Smooth muscle cell (in vitro differentiated cells): Measurements from ENCODE around the gene WDR77. TPM values are rescaled to one million over a fixed set of nuclear protein-coding genes. Genes with fewer than 3 reads are reported as not detected.

Source experiments
- DNase-seq: peaks from one replicate; lab custom pipeline; 2025; ENCODE audit not compliant: unreplicated experiment; lab: John Stamatoyannopoulos, UW
- H2AFZ ChIP-seq: fragments of 200-600 bp; sonication (generic); 2 replicates; pipeline ENCODE4 v1.6.0; 2016; ENCODE audit warnings: antibody characterized with exemption, low read depth, mild to moderate bottlenecking
- H3F3A ChIP-seq: fragments of 200-600 bp; sonication (generic); 2 replicates; pipeline ENCODE4 v1.6.0; 2017; ENCODE audit warnings: antibody characterized with exemption, low read depth
- H3K27ac ChIP-seq: fragments of 200-600 bp; sonication (generic); 2 replicates; pipeline ENCODE4 v1.5.1; 2016; ENCODE audit warnings: low read depth, mild to moderate bottlenecking
- H3K27me3 ChIP-seq: fragments of 200-600 bp; sonication (generic); 2 replicates; pipeline ENCODE4 v1.6.1; 2016; ENCODE audit warnings: low read depth, mild to moderate bottlenecking
- H3K36me3 ChIP-seq: fragments of 200-600 bp; sonication (generic); 2 replicates; pipeline ENCODE4 v1.5.1; 2016; ENCODE audit warnings: low read depth
- H3K4me1 ChIP-seq: fragments of 200-600 bp; sonication (generic); 2 replicates; pipeline ENCODE4 v1.5.1; 2016; ENCODE audit warnings: low read depth
- H3K4me2 ChIP-seq: fragments of 200-600 bp; sonication (generic); 2 replicates; pipeline ENCODE4 v1.6.0; 2016; ENCODE audit warnings: mild to moderate bottlenecking
- H3K4me3 ChIP-seq: fragments of 200-600 bp; sonication (generic); 2 replicates; pipeline ENCODE4 v1.5.1; 2016; ENCODE audit warnings: mild to moderate bottlenecking
- H3K79me2 ChIP-seq: fragments of 200-600 bp; sonication (generic); 2 replicates; pipeline ENCODE4 v1.6.0; 2016; ENCODE audit warnings: low read depth, mild to moderate bottlenecking
- H3K9ac ChIP-seq: fragments of 200-600 bp; sonication (generic); 2 replicates; pipeline ENCODE4 v1.6.0; 2016; ENCODE audit warnings: low read depth
- H3K9me3 ChIP-seq: fragments of 200-600 bp; sonication (generic); replicated peaks from 2 replicates; pipeline ENCODE4 v1.5.1; 2016; ENCODE audit warnings: low read depth
- H4K20me1 ChIP-seq: fragments of 200-600 bp; sonication (generic); 2 replicates; pipeline ENCODE4 v1.6.0; 2016; ENCODE audit warnings: low read depth
- CTCF ChIP-seq: fragments of 200-600 bp; sonication (generic); IDR thresholded peaks from 2 replicates; pipeline ENCODE4 v1.5.1; 2017; ENCODE audit warnings: borderline replicate concordance, mild to moderate bottlenecking, antibody characterized with exemption; ENCODE audit not compliant: insufficient read depth, poor library complexity, severe bottlenecking
- WGBS: methylation state at CpG from one replicate; pipeline ENCODE4 v1.1.7; 2016; ENCODE audit warnings: low lambda C conversion rate; 5-methylcytosine and 5-hydroxymethylcytosine counted together
- polyA plus RNA-seq: library from polyadenylated mRNA; unstranded; fragments of >200 nt; fragmentation: Nextera tagmentation; extraction: Ambion mirVana; gene quantifications from 2 replicates; pipeline ENCODE4 v1.2.1, GENCODE V29; 2016
- total RNA-seq: library from RNA; depleted of rRNA; stranded (reverse); fragments of >200 nt; gene quantifications from 2 replicates; pipeline ENCODE4 v1.2.3, GENCODE V29; 2014

WDR77 gene
- total and polyA plus RNA-seq, 2 experiments from 2014 or later, result 22.5 to 35.0 TPM

GRCh38 chr1:111486431-111486830 is 37.4 kb upstream of the WDR77 start:
- no peak overlapping the region for H2AFZ ChIP-seq
- no peaks in the 10 kb centered on the region for H3K27me3 ChIP-seq
- no peak for TF ChIP-seq CTCF
- H3K9ac ChIP-seq, result no peak overlapping the region
- no peak overlapping the region for H3K4me3 ChIP-seq
- H3K4me1 ChIP-seq, result no peaks in the 10 kb centered on the region
- no peaks in the 10 kb centered on the region for H3K9me3 ChIP-seq
- H3F3A ChIP-seq, result no peaks in the 10 kb centered on the region
- H3K79me2 ChIP-seq, result no peaks in the 10 kb centered on the region
- H3K4me2 ChIP-seq, result no peak overlapping the region
- H3K36me3 ChIP-seq, result no peaks in the 10 kb centered on the region
- H3K27ac ChIP-seq, result no peak overlapping the region
- 84% methylated on average over 7 of the region's 7 CpGs for WGBS
- H4K20me1 ChIP-seq, result no peaks in the 10 kb centered on the region
- no peak for DNase-seq

GRCh38 chr1:111484391-111485026 is 35.5 kb upstream of the WDR77 start:
- no peak for DNase-seq
- TF ChIP-seq CTCF, result no peak
- no peaks in the 10 kb centered on the region for H4K20me1 ChIP-seq
- H2AFZ ChIP-seq, result no peak overlapping the region
- H3K9ac ChIP-seq, result no peak overlapping the region
- H3K4me2 ChIP-seq, result no peak overlapping the region
- H3K36me3 ChIP-seq, result no peaks in the 10 kb centered on the region
- no peaks in the 10 kb centered on the region for H3K79me2 ChIP-seq
- H3K4me3 ChIP-seq, result no peak overlapping the region
- no peaks in the 10 kb centered on the region for H3K4me1 ChIP-seq
- no peak overlapping the region for H3K27ac ChIP-seq
- no peaks in the 10 kb centered on the region for H3K27me3 ChIP-seq
- H3F3A ChIP-seq, result no peaks in the 10 kb centered on the region
- no peaks in the 10 kb centered on the region for H3K9me3 ChIP-seq

- no peaks in the 10 kb centered on the region for H4K20me1 ChIP-seq
- no peak overlapping the region for H2AFZ ChIP-seq
- WGBS, result 95% methylated on average over 2 of the region's 2 CpGs
- no peak for TF ChIP-seq CTCF
- no peaks in the 10 kb centered on the region for H3F3A ChIP-seq
- no peak overlapping the region for H3K4me3 ChIP-seq
- H3K4me1 ChIP-seq, result no peaks in the 10 kb centered on the region
- H3K4me2 ChIP-seq, result no peak overlapping the region
- no peak overlapping the region for H3K27ac ChIP-seq
- H3K9me3 ChIP-seq, result no peaks in the 10 kb centered on the region
- H3K27me3 ChIP-seq, result no peaks in the 10 kb centered on the region
- no peaks in the 10 kb centered on the region for H3K36me3 ChIP-seq
- no peak for DNase-seq
- no peak overlapping the region for H3K9ac ChIP-seq
- no peaks in the 10 kb centered on the region for H3K79me2 ChIP-seq
Observed at GRCh38 chr1:111483876-111484275, 34.8 kb upstream of the WDR77 start.

GRCh38 chr1:111483166-111483565 is 34.1 kb upstream of the WDR77 start:
- no peak overlapping the region for H3K4me3 ChIP-seq
- H3K4me1 ChIP-seq, result no peaks in the 10 kb centered on the region
- H3K9ac ChIP-seq, result no peak overlapping the region
- H3K9me3 ChIP-seq, result no peaks in the 10 kb centered on the region
- TF ChIP-seq CTCF, result no peak
- H4K20me1 ChIP-seq, result no peaks in the 10 kb centered on the region
- no peak overlapping the region for H2AFZ ChIP-seq
- H3K4me2 ChIP-seq, result no peak overlapping the region
- no peaks in the 10 kb centered on the region for H3F3A ChIP-seq
- no peak for DNase-seq
- no peak overlapping the region for H3K27ac ChIP-seq
- H3K79me2 ChIP-seq, result no peaks in the 10 kb centered on the region
- WGBS, result 90% methylated on average over 3 of the region's 3 CpGs
- no peaks in the 10 kb centered on the region for H3K27me3 ChIP-seq
- no peaks in the 10 kb centered on the region for H3K36me3 ChIP-seq
